ENCODE measurements around the gene GPR108.
A peak's percentile ranks its signal among the peaks of the same experiment; 100 is the strongest.
"Not testable (repeated sequence)": the region's sequence is repeated elsewhere in the genome, so short reads cannot be mapped to it uniquely, and the experiment has no call there.

The GPR108 gene

DNA sequence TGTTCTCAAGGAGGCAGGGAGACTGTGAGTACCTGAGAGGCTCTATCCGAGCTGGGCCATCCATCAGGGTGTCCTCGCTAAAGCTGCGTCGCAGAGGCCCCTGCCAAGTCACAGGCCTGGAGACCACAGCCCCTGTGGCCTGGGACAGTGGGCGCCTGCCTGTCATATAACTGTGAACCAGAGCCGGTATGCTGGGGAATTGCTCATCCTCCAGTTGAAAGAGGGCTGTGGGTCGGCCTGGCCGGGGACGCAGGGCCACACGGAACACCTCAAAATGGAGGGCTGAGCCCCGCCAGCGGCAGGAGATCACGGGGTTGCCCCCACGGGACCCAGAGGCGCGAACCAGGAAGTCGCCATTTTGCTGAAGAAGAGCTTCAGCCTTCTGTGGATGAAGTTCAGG, 23.2 kb upstream of the GPR108 start:
- no peak for DNase-seq

GRCh38 chr19:6754653-6755463, 17.5 kb upstream of the GPR108 start:
- no peak for DNase-seq

DNA sequence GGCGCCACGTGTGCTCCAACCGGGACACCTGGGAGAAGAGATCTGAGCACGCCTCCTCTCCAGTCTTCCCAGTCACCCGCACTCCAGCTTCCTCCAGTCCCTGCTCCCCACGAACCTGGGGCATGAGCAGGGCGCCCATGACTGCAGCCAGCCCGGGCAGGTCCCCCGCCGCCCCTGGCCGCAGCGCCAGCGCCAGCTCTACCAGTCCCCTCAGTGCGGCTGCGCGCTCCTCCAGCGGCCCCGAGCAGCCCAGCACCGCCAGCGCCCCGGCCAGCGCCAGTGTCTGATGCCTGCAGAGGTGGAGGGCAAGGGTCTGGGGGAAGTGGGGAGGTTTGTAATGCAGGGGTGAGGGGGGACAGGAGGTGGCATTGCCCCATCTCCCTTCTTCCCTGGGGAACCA, 16.8 kb upstream of the GPR108 start:
- DNase-seq: no peak

GRCh38 chr19:6753178-6754031, 16.0 kb upstream of the GPR108 start:
- peak; percentile 80 for DNase-seq

GRCh38 chr19:6752256-6753177, 15.1 kb upstream of the GPR108 start:
- DNase-seq: no peak

DNA sequence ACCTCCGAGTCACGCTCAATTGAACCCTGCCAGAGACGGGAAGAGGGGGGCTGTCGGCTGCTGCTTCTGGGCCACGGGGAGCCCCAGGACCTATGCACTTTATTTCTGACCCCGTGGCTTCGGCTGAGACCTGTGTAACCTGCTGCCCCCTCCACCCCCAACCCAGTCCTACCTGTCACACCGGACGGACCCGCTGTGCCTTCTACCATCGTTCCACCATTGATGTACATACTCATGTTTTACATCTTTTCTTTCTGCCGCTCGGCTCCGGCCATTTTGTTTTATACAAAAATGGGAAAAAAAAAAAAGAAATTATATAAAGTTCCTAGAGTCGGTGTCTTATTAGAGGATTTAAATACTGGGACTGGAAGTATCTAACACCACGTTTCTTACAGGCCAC, 13.8 kb upstream of the GPR108 start:
- DNase-seq: no peak

- DNase-seq: no peak
These were observed 12.7 kb upstream of the GPR108 start for GRCh38 chr19:6750062-6750461.

- DNase-seq: not testable (repeated sequence)
These were observed 11.2 kb upstream of the GPR108 start for GRCh38 chr19:6748543-6748942.

DNA sequence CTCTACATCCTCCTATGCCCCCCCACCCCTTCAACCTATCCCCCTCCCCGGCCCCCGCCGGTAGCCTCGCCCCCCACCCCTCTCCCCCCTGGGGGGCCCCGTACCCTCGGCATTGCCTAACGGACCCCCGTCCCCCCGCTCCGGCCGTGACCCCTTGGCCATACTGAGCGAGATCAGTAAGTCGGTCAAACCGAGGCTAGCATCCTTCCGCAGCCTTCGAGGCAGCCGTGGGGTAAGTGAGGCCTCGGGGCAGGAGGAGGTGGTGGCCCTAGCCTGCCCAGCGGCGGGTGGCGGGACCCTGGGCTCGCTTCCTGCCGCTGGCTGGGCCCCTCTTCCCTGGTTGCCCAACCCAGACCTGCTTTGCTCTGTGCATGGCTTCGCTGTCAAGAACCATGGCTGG, 8.6 kb upstream of the GPR108 start:
- DNase-seq: no peak

- no peak for DNase-seq
These were observed 7.3 kb upstream of the GPR108 start for GRCh38 chr19:6744381-6745301.

DNA sequence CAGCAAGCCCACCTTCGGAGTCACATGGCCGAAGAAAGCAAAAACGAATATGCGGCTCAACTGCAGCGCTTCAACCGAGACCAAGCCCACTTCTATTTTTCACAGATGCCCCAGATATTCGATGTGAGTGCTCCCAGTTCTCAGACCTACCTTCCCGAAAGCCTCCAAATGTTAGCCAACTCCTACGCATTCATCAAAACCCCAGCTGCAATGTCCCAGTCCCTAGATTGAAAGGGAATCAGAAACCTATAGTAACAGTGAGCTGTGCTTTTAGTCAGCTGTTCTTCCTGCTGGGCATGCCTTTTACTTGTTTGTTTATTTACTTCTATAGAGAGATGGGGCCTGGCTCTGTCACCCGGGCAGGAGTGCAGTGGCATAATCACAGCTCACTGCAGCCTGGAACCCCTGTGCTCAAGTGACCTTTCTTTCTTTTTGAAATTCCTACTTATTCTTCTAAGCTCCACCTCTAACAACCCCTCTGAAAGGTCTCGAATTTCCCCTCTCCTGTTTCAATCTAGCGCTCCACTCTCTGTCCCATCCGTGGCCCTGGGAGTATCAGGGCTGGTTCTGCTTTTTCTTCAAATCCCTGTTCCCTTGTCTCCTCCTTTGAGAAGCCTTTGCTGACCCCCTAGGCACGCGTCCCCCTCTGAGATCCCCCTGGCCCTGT, 6.5 kb upstream of the GPR108 start:
- no peak for DNase-seq

DNA sequence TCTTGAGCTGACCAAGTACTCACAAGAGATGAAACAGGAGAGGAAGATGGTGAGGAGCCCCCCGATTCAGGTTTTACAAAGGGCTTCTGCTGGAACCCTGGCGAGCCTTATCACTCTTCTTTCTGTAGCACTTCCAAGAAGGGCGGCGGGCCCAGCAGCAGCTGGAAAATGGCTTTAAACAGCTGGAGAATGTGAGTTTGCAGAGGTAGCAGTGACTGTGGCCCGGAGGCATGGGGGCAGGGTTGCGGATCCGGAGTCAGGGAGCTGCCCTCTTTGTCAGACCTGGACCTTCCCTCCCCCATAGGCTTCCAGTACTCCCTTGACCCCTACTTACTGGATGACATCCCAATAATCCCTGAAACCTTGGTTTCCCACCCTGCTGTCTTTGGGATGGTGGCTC, 5.7 kb upstream of the GPR108 start:
- DNase-seq: no peak

DNA sequence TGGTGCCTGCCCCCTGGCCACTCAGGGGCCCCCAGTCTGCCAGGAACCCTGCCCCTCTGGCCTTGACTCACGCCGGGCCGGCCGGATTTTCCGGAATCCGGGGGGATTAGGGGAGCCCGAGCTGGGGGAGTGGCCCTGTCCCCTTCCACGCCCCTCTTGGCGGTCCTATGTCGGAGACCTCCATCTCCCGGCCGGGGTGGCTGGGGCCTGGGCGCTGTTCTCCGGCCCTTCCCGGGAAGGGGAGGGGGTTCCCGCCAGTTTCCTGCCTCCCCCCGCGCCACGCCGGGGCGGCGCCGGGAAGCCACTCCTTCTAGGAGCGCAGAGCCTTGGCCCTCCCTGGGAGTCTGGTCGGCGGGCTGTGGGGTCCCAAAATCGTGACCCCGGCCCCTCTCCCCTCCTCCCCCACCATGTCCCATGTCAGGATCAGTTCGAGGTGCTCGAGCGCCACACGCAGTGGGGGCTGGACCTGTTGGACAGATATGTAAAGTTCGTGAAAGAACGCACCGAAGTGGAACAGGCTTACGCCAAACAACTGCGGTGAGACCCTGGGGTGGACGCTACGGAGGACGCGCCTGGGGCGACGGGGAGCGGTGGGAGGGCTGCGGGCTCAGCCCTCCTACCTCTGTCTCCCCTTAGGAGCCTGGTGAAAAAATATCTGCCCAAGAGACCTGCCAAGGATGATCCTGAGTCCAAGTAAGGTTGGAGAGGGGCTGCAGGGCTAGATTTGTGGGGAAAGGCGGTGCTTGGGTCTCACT, 3.4 kb upstream of the GPR108 start:
- peak; percentile 35 for DNase-seq

GRCh38 chr19:6739883-6740588, 2.7 kb upstream of the GPR108 start:
- DNase-seq: no peak

DNA sequence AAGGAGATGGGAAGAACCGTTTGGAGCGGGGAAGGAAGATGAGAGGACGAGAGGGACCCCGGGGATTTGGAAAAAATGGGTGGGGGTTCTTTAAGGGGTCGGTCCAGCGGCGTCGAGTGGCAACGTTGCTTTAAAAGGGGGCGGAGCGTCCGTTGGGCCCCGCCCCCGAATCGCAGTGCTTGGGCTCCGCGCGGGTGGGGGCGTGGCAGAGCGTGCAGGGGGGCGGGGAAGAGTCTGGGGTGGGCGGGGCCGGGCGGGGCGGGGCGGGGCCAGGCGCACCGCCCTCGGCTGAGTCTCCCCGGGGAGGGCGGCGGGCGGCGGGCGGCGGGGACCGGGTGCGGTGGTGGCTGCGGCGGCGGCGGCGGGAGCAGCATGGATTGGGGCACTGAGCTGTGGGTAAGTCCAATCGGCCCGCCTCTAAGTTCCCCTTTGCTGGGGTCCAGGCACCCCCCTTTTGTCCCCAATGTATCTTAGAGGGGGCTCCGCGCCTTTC, 2.1 kb upstream of the GPR108 start, which contains the start of gene TRIP10:
Gene TRIP10, plus strand, starts transcription at position 291 of the 493 bp plus-strand sequence. Its CDS starts 82 bp downstream, at position 373.
- DNase-seq: peak; percentile 87

- DNase-seq: peak; percentile 36
These were observed 1.5 kb upstream of the GPR108 start for GRCh38 chr19:6738787-6739389.

DNA sequence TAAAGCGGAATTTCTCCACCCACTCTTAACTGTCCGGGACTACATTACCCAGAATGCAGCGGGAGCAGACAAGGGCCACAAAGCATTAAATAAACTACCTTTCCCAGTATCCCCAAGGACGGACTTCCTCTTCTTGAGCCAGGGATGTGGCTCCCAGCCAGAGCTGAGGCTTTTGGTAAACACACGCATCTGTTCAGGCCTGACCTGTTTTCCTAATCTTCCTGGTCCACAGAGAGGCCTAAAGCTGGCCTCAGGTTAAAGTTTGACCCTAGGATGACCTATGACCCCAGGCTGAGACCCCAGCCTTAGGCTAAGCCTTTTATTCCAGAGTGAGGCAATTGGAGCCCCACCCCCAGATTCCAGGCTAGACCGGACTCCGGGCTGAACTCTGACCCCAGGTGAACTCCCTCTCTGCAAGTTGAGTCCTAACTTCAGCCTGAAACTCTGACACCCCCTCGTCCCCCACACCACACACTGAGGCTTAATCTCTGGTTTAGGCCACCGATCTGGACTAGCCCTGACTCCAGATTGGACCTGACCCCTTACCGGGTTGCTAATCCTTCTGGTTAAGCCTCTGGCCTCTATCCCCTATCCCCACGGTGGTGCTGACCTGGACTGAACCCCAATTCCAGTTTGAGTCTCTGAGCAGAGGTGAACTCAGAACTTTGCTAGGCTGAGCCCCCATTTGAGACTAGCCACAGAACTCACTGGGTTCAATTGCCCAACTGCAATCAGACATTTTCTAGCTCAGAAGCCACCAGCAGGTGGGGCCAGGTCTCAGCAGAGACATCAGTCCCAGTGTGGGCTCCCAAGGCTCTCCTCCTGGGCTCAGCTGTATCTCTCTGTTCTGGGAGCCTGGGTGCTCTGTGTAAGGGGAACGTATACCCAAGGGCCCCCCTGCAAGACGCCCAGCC, 750 bp upstream of the GPR108 start:
- DNase-seq: peak; percentile 83

DNA sequence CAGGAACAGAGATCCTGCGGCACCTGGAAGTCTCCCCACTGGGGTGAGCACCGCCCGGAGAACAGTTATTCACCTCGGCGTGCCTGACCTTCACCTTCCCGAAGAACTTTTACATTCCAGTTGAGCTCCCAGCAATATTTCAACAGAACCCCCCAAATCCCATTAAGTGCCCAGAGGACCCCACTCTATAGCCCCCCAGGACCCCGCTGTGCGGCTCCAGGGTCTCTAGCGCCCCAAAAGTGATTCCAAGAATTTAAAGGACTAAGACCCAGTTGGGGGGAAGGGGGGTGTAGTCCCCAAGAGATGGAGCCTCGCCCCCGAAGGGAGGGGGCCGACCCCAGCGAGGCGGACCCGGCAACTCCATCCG, 480 bp downstream of the GPR108 start:
- no peak for DNase-seq

All from CD4-positive, alpha-beta T cell treated with Interleukin-17A for 4 hours (primary cell).